Psoas muscle (tissue), 8 donors: Measurements from ENCODE around the gene GABRB1. TPM values are rescaled to one million over a fixed set of nuclear protein-coding genes. Genes with fewer than 3 reads are reported as not detected.

Source experiments
- ATAC-seq, 4 donors: fragments of 200-7000 bp; cut with Tn5 transposase; one replicate each; pipeline ENCODE4 v1.9.1; 2020; ENCODE audit warnings: moderate library complexity in 3 of 4, mild to moderate bottlenecking in 2 of 4
- DNase-seq, 2 donors: peaks; one replicate each; pipeline ENCODE4 v3.0.0-alpha.2; 2020
- H3K27ac ChIP-seq: fragments of 200-600 bp; one replicate; pipeline ENCODE4 v1.8.0; 2022
- H3K27me3 ChIP-seq, 3 donors: fragments of 200-600 bp in 1 of 3; one replicate each; pipeline versions ENCODE4 v1.6.1 to v1.8.0; 2013 to 2022; ENCODE audit warnings: low read length in 2 of 3, mild to moderate bottlenecking in 2 of 3, moderate library complexity in 1 of 3; ENCODE audit not compliant: insufficient read depth in 3 of 3
- H3K36me3 ChIP-seq, 2 donors: fragments of 200-600 bp in 1 of 2; one replicate each; pipeline versions ENCODE4 v1.6.1 to v1.8.0; 2013 to 2022; ENCODE audit warnings: low read depth in 1 of 2, mild to moderate bottlenecking in 1 of 2, moderate library complexity in 1 of 2; ENCODE audit not compliant: insufficient read depth in 1 of 2
- H3K4me1 ChIP-seq: fragments of 200-600 bp; one replicate; pipeline ENCODE4 v1.8.0; 2022
- H3K4me3 ChIP-seq: fragments of 200-600 bp; one replicate; pipeline ENCODE4 v1.8.0; 2022; ENCODE audit warnings: mild to moderate bottlenecking
- H3K9me3 ChIP-seq: fragments of 200-600 bp; one replicate; pipeline ENCODE4 v1.8.0; 2022
- CTCF ChIP-seq: fragments of 200-600 bp; IDR thresholded peaks from one replicate; pipeline ENCODE4 v1.8.0; 2022; ENCODE audit warnings: antibody characterized with exemption
- WGBS, 3 donors: extraction: QIAGEN DNeasy Blood & Tissue Kit; methylation state at CpG; one replicate each; pipeline versions ENCODE4 v1.1.6 to v1.1.7; 2013; 5-methylcytosine and 5-hydroxymethylcytosine counted together
- intact Hi-C, 2 donors: fragments of 100-400 bp; cut with DNase I; formaldehyde crosslinking; loops; one replicate each; pipeline versions ENCODE4 v1.11.0 to v1.14.2; 2022
- polyA plus RNA-seq, 3 donors: library from polyadenylated mRNA; stranded (reverse); fragments of 200-250 nt; gene quantifications; one replicate each; pipeline ENCODE4 v1.2.3, GENCODE V29; 2013
- total RNA-seq, 4 donors: library from RNA; stranded (reverse); fragmentation: NEBNext Ultra II Directional in 2 of 4; extraction: Animal tissue kit (Norgen Biotek cat#: 25700) in 2 of 4; gene quantifications; one replicate each; pipeline versions ENCODE4 v1.2.1 to v1.2.4, GENCODE V29; 2021 to 2023
- donor health status: healthy with polysubstance abuse.
- donor health status: DM: no; HTN: no; CAD: no; lungs with moderate emphysema.
- donor health status: Bipolar disorder and iron deficiency.
- donor health status: healthy.
- donor health status: DM: yes; HTN: yes; CAD: no.
- donor health status: DM: no; HTN: no; CAD: no.
- donor health status: DM: no; HTN: no; CAD: no.
- donor health status: DM: yes; HTN: yes; CAD: no.

The GABRB1 gene
- total and polyA plus RNA-seq, 7 donors = not detected

- no peak for TF ChIP-seq CTCF
- no peak for DNase-seq
- intact Hi-C loops = no loop called here
- Histone ChIP-seq H3K4me3 (no peak overlapping the region), H3K27me3 (no peaks in the 10 kb centered on the region), H3K27ac (no peak overlapping the region), H3K4me1 (no peaks in the 10 kb centered on the region), H3K36me3 (no peaks in the 10 kb centered on the region), H3K9me3 (no peaks in the 10 kb centered on the region)
- no peak for ATAC-seq
- 81 to 84% (median 83%) methylated on average over 1 of the region's 1 CpG for WGBS, 3 donors
Observed at GRCh38 chr4:47271291-47271690, 239.9 kb downstream of the GABRB1 start.

GRCh38 chr4:47274901-47275300 is 243.5 kb downstream of the GABRB1 start:
- ATAC-seq = no peak
- Histone ChIP-seq H3K9me3 (no peaks in the 10 kb centered on the region), H3K27ac (no peak overlapping the region), H3K27me3 (no peaks in the 10 kb centered on the region), H3K36me3 (no peaks in the 10 kb centered on the region), H3K4me3 (no peak overlapping the region), H3K4me1 (no peaks in the 10 kb centered on the region)
- no peak for DNase-seq
- TF ChIP-seq CTCF = no peak
- intact Hi-C loops = no loop called here
- 49 to 67% (median 64%) methylated on average over 2 of the region's 2 CpGs for WGBS, 3 donors

- DNase-seq (no peak), ATAC-seq (no peak)
- intact Hi-C loops = no loop called here
- TF ChIP-seq CTCF = no peak
- Histone ChIP-seq H3K27ac (no peak overlapping the region), H3K4me3 (no peak overlapping the region), H3K4me1 (no peaks in the 10 kb centered on the region), H3K9me3 (no peaks in the 10 kb centered on the region), H3K27me3 (no peaks in the 10 kb centered on the region), H3K36me3 (no peaks in the 10 kb centered on the region)
- 60 to 70% (median 62%) methylated on average over 2 of the region's 2 CpGs for WGBS, 3 donors
Observed at GRCh38 chr4:47275595-47275994, 244.2 kb downstream of the GABRB1 start.

GRCh38 chr4:47278631-47279030 is 247.3 kb downstream of the GABRB1 start:
- no peaks in the 10 kb centered on the region for H3K36me3 ChIP-seq
- H3K9me3 ChIP-seq = no peaks in the 10 kb centered on the region
- H3K27me3 ChIP-seq = no peaks in the 10 kb centered on the region
- ATAC-seq = no peak
- no peak for TF ChIP-seq CTCF
- no peaks in the 10 kb centered on the region for H3K4me1 ChIP-seq
- H3K27ac ChIP-seq = no peak overlapping the region
- intact Hi-C loops = no loop called here
- no peak for DNase-seq
- no peak overlapping the region for H3K4me3 ChIP-seq
- WGBS, 3 donors = 7 to 23% (median 10%) methylated on average over 2 of the region's 2 CpGs

GRCh38 chr4:47287735-47288134 is 256.4 kb downstream of the GABRB1 start:
- intact Hi-C loops = no loop called here
- no peak for DNase-seq
- Histone ChIP-seq H3K36me3 (no peaks in the 10 kb centered on the region), H3K4me1 (no peaks in the 10 kb centered on the region), H3K4me3 (no peak overlapping the region), H3K9me3 (no peaks in the 10 kb centered on the region), H3K27ac (no peak overlapping the region), H3K27me3 (no peaks in the 10 kb centered on the region)
- no peak for TF ChIP-seq CTCF
- no peak for ATAC-seq
- WGBS, 3 donors = 45 to 96% (median 74%) methylated on average over 2 of the region's 2 CpGs
